Loucy (cell line): Measurements from ENCODE around the gene FHOD1.
A peak's percentile ranks its signal among the peaks of the same experiment; 100 is the strongest.

ENCODE experiments used
- H2AFZ ChIP-seq: fragments of 200-600 bp; sonication (generic); 2 replicates; pipeline ENCODE4 v1.6.0; 2016; ENCODE audit warnings: antibody characterized with exemption, mild to moderate bottlenecking, low read length, moderate library complexity
- H3F3A ChIP-seq: fragments of 200-600 bp; 2 replicates; pipeline ENCODE4 v1.6.0; 2016; ENCODE audit warnings: antibody characterized with exemption, low read depth, mild to moderate bottlenecking
- H3K27me3 ChIP-seq: fragments of 200-600 bp; sonication (generic); 2 replicates; pipeline ENCODE4 v1.6.1; 2014; ENCODE audit warnings: low read length, mild to moderate bottlenecking; ENCODE audit not compliant: insufficient read depth, poor library complexity, severe bottlenecking
- H3K36me3 ChIP-seq: fragments of 200-600 bp; sonication (generic); 2 replicates; pipeline ENCODE4 v1.6.1; 2016; ENCODE audit warnings: low read length; ENCODE audit not compliant: insufficient read depth
- H3K4me1 ChIP-seq: fragments of 200-600 bp; sonication (generic); 2 replicates; pipeline ENCODE4 v1.5.1; 2014; ENCODE audit warnings: low read length, mild to moderate bottlenecking; ENCODE audit not compliant: insufficient read depth, poor library complexity, severe bottlenecking
- H3K4me2 ChIP-seq: fragments of 200-600 bp; sonication (generic); 2 replicates; pipeline ENCODE4 v1.6.0; 2014; ENCODE audit warnings: antibody characterized with exemption, low read length, low read depth, mild to moderate bottlenecking; ENCODE audit not compliant: poor library complexity, severe bottlenecking
- H3K4me3 ChIP-seq: fragments of 200-600 bp; sonication (generic); 2 replicates; pipeline ENCODE4 v1.5.1; 2014; ENCODE audit warnings: low read length, mild to moderate bottlenecking, mixed read lengths; ENCODE audit not compliant: poor library complexity, severe bottlenecking
- H3K79me2 ChIP-seq: fragments of 200-600 bp; sonication (generic); 2 replicates; pipeline ENCODE4 v1.6.1; 2014; ENCODE audit warnings: low read length; ENCODE audit not compliant: insufficient read depth
- H3K9ac ChIP-seq: fragments of 200-600 bp; sonication (generic); 2 replicates; pipeline ENCODE4 v1.6.0; 2014; ENCODE audit warnings: mild to moderate bottlenecking, low read depth, low read length, moderate library complexity; ENCODE audit not compliant: poor library complexity, severe bottlenecking
- H3K9me2 ChIP-seq: fragments of 200-600 bp; sonication (generic); replicated peaks from 2 replicates; pipeline ENCODE4 v1.6.1; 2016; ENCODE audit warnings: low read depth, low read length, mixed read lengths
- H3K9me3 ChIP-seq: fragments of 200-600 bp; sonication (generic); 2 replicates; pipeline ENCODE4 v1.6.1; 2014; ENCODE audit warnings: mild to moderate bottlenecking, antibody characterized with exemption, low read length, low read depth; ENCODE audit not compliant: insufficient read depth
- H4K20me1 ChIP-seq: fragments of 200-600 bp; sonication (generic); 2 replicates; pipeline ENCODE4 v1.6.0; 2014; ENCODE audit warnings: antibody characterized with exemption, low read length, mild to moderate bottlenecking; ENCODE audit not compliant: insufficient read depth, poor library complexity, severe bottlenecking
- CTCF ChIP-seq: fragments of 200-600 bp; sonication (generic); conservative IDR thresholded peaks from 2 replicates; pipeline ENCODE4 v1.5.1; 2014; ENCODE audit warnings: mild to moderate bottlenecking, antibody characterized with exemption, low read length
- EZH2phosphoT487 ChIP-seq: fragments of 200-600 bp; IDR thresholded peaks from 2 replicates; pipeline ENCODE4 v1.6.1; 2018; ENCODE audit warnings: antibody characterized with exemption, mild to moderate bottlenecking, moderate library complexity, borderline replicate concordance

Gene FHOD1

GRCh38 chr16:67184995-67185650 is 62.2 kb downstream of the FHOD1 start:
- H3K4me2 ChIP-seq = peak overlapping the region; percentile 81
- H3K9me3 ChIP-seq = no peaks in the 10 kb centered on the region
- H4K20me1 ChIP-seq = peaks cover 20% of the 10 kb centered on the region
- no peaks in the 10 kb centered on the region for H3K9me2 ChIP-seq
- TF ChIP-seq CTCF = peak; percentile 78
- TF ChIP-seq EZH2phosphoT487 = no peak
- H3K4me3 ChIP-seq = no peak overlapping the region
- H2AFZ ChIP-seq = no peak overlapping the region
- H3K27me3 ChIP-seq = no peaks in the 10 kb centered on the region
- H3F3A ChIP-seq = no peaks in the 10 kb centered on the region
- peaks cover 21% of the 10 kb centered on the region for H3K79me2 ChIP-seq
- H3K9ac ChIP-seq = no peak overlapping the region
- H3K36me3 ChIP-seq = no peaks in the 10 kb centered on the region
- peaks cover 16% of the 10 kb centered on the region for H3K4me1 ChIP-seq

GRCh38 chr16:67184453-67184994 is 62.8 kb downstream of the FHOD1 start:
- H3K4me2 ChIP-seq = peak overlapping the region; percentile 81
- no peaks in the 10 kb centered on the region for H3K27me3 ChIP-seq
- H3K9ac ChIP-seq = no peak overlapping the region
- no peaks in the 10 kb centered on the region for H3K9me3 ChIP-seq
- H4K20me1 ChIP-seq = peaks cover 20% of the 10 kb centered on the region
- peaks cover 25% of the 10 kb centered on the region for H3K79me2 ChIP-seq
- no peak for TF ChIP-seq EZH2phosphoT487
- no peak for TF ChIP-seq CTCF
- no peaks in the 10 kb centered on the region for H3K9me2 ChIP-seq
- no peaks in the 10 kb centered on the region for H3F3A ChIP-seq
- peak overlapping the region; percentile 90 for H3K4me3 ChIP-seq
- H2AFZ ChIP-seq = peak overlapping the region; percentile 98; the same call in 1 of the 2 replicates
- H3K4me1 ChIP-seq = peaks cover 16% of the 10 kb centered on the region
- H3K36me3 ChIP-seq = no peaks in the 10 kb centered on the region

- Histone ChIP-seq H3K79me2 (peaks cover 25% of the 10 kb centered on the region), H3K4me1 (peaks cover 17% of the 10 kb centered on the region), H3K4me3 (peak within 1 kb of the TSS; percentile 90), H3K9me3 (no peaks in the 10 kb centered on the region), H4K20me1 (peaks cover 20% of the 10 kb centered on the region), H3K36me3 (no peaks in the 10 kb centered on the region), H3K4me2 (peak within 1 kb of the TSS; percentile 96), H3K9ac (peak within 1 kb of the TSS; percentile 74), H3F3A (no peaks in the 10 kb centered on the region), H2AFZ (peak within 1 kb of the TSS; percentile 98), H3K27me3 (no peaks in the 10 kb centered on the region), H3K9me2 (no peaks in the 10 kb centered on the region)
- no peak for TF ChIP-seq EZH2phosphoT487
These were observed 63.4 kb downstream of the FHOD1 start, which contains the start of gene MATCAP1 for GRCh38 chr16:67183627-67184452. TSS of gene MATCAP1 (minus strand) at chr16:67183963. CDS start at chr16:67180610, 3,353 bp downstream.
